Adrenal gland (tissue), 12 donors: ENCODE measurements around the gene GPC6. TPM values are rescaled to one million over a fixed set of nuclear protein-coding genes. Genes with fewer than 3 reads are reported as not detected.

Source experiments
- DNase-seq, 7 donors: peaks; one replicate each; pipeline ENCODE4 v3.0.0-alpha.2; 2019 to 2020
- H3K27ac ChIP-seq, 5 donors: fragments of 200-600 bp; sonication (generic) in 4 of 5; 1 replicate in 3 of 5; 2 replicates in 2 of 5; pipeline versions ENCODE4 v1.5.1 to v1.8.0; 2016 to 2020; ENCODE audit warnings: mild to moderate bottlenecking in 1 of 5
- H3K27me3 ChIP-seq: fragments of 200-600 bp; 2 replicates; pipeline ENCODE4 v1.8.0; 2021
- H3K36me3 ChIP-seq, 2 donors: fragments of 200-600 bp; replicated peaks in 1 of 2; 1 replicate in 1 of 2; 2 replicates in 1 of 2; pipeline versions ENCODE4 v1.5.1 to v1.8.0; 2018 to 2022
- H3K4me1 ChIP-seq, 2 donors: fragments of 200-600 bp; replicated peaks in 1 of 2; 1 replicate in 1 of 2; 2 replicates in 1 of 2; pipeline versions ENCODE4 v1.5.1 to v1.8.0; 2018 to 2021
- H3K4me3 ChIP-seq, 4 donors: fragments of 200-600 bp; sonication (generic) in 3 of 4; one replicate each; pipeline ENCODE4 v1.5.1; 2016 to 2018
- H3K9me3 ChIP-seq, 3 donors: fragments of 200-600 bp; sonication (generic) in 1 of 3; replicated peaks in 1 of 3; 1 replicate in 2 of 3; 2 replicates in 1 of 3; pipeline versions ENCODE4 v1.5.1 to v1.8.0; 2016 to 2021
- POLR2A ChIP-seq, 2 donors: fragments of 450-650 bp; IDR thresholded peaks; one replicate each; pipeline ENCODE4 v1.6.1; 2017; ENCODE audit warnings: antibody characterized with exemption in 2 of 2, mild to moderate bottlenecking in 2 of 2, moderate library complexity in 1 of 2
- WGBS, 4 donors: extraction: QIAGEN DNeasy Blood & Tissue Kit in 2 of 4; methylation state at CpG; one replicate each; pipeline versions ENCODE4 v1.1.5 to v1.1.7; 2013 to 2017; 5-methylcytosine and 5-hydroxymethylcytosine counted together
- intact Hi-C, 2 donors: fragments of 100-400 bp; cut with DNase I; formaldehyde crosslinking; loops; one replicate each; pipeline versions ENCODE4 v1.14.1 to v1.15.0; 2022 to 2023
- polyA plus RNA-seq, 3 donors: library from polyadenylated mRNA; stranded (reverse); fragments of 200-250 nt in 2 of 3; fragments of 350-450 nt in 1 of 3; fragmentation: Illumina TruSeq in 1 of 3; extraction: RNeasy Lipid Tissue Mini Kit (QIAGEN cat#74804) in 1 of 3; gene quantifications; one replicate each; pipeline ENCODE4 v1.2.3, GENCODE V29; 2013 to 2014
- total RNA-seq, 9 donors: library from RNA; depleted of rRNA in 4 of 9; stranded (reverse); fragments of >200 nt in 4 of 9; fragments of 120-200 nt in 1 of 9; fragmentation: NEBNext Ultra II Directional in 1 of 9; extraction: Animal tissue kit (Norgen Biotek cat#: 25700) in 1 of 9; gene quantifications; one replicate each; pipeline versions ENCODE4 v1.1.0 to v1.2.4, GENCODE V29; 2013 to 2023
- TF ChIP-seq, protein P1 (sequence below), 6 experiments: fragments of 450-650 bp in 4 of 6; fragments of 200-600 bp in 2 of 6; sonication (generic) in 1 of 6; IDR thresholded peaks; 1 replicate in 5 of 6; 2 replicates in 1 of 6; pipeline versions ENCODE4 v1.5.1 to v1.8.0; 2016 to 2021; ENCODE audit warnings: antibody characterized with exemption in 6 of 6, mild to moderate bottlenecking in 2 of 6, moderate library complexity in 1 of 6
- donor health status: healthy with polysubstance abuse.
- donor health status: Bipolar disorder and iron deficiency.
- donor health status: DM: yes; HTN: yes; CAD: no.
- donor health status: DM: no; HTN: no; CAD: no.
- donor health status: DM: no; HTN: no; CAD: no.
- donor health status: DM: yes; HTN: yes; CAD: no.

The GPC6 gene
- total and polyA plus RNA-seq, 12 donors: 0.37 to 62.3 (median 2.5) TPM

DNA sequence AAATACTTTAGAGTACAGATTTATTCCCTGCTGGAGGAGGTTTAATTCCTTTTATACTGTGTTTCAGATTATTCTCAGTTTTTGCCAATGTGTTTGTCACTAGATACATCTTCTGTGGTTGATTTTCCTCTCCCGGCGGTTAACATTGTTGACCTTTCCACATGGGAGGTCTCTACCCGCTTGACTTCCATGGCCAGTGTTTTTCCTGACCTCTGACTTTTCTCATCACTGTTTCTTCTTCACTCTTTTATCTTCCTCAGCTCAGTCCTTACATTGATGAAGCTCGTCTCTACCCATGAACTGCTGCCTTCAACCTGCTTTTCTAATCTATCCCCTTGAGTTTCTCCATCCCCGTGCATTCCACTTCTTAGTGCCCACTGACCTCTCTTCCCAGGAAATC is 517.4 kb downstream of the GPC6 start:
- intact Hi-C loops: no loop called here
- Histone ChIP-seq H3K9me3 (no peaks in the 10 kb centered on the region), H3K4me3 (no peak overlapping the region), H3K4me1 (no peaks in the 10 kb centered on the region), H3K36me3 (no peaks in the 10 kb centered on the region), H3K27ac (no peak overlapping the region), H3K27me3 (no peaks in the 10 kb centered on the region)
- 68 to 89% (median 85%) methylated on average over 5 of the region's 5 CpGs for WGBS, 4 donors
- no peak for DNase-seq
- TF ChIP-seq, protein P1, sequence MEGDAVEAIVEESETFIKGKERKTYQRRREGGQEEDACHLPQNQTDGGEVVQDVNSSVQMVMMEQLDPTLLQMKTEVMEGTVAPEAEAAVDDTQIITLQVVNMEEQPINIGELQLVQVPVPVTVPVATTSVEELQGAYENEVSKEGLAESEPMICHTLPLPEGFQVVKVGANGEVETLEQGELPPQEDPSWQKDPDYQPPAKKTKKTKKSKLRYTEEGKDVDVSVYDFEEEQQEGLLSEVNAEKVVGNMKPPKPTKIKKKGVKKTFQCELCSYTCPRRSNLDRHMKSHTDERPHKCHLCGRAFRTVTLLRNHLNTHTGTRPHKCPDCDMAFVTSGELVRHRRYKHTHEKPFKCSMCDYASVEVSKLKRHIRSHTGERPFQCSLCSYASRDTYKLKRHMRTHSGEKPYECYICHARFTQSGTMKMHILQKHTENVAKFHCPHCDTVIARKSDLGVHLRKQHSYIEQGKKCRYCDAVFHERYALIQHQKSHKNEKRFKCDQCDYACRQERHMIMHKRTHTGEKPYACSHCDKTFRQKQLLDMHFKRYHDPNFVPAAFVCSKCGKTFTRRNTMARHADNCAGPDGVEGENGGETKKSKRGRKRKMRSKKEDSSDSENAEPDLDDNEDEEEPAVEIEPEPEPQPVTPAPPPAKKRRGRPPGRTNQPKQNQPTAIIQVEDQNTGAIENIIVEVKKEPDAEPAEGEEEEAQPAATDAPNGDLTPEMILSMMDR (IDR thresholded peaks at IDR 0.05): no peak

DNA sequence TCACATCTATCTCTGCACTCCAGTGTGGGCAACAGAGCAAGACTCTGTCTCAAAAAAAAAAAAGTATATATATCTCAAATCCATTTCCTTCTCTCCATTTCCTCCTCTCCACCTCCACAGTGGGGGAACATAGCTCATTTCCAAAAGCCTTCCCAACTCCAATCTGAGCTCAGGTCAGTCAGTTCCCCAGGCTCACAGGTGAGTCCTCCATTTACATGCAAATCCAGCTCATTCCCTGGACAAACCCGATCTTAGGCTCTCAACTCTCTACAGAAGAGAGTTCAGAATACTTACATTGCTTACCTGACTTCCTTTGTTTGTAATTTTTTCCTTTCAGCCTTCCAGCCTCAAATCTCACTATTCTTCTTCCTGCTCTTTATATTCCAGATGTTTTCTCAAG is 518.3 kb downstream of the GPC6 start:
- H3K4me1 ChIP-seq: no peaks in the 10 kb centered on the region
- TF ChIP-seq, protein P1 (IDR thresholded peaks at IDR 0.05): no peak
- no peak for TF ChIP-seq POLR2A (IDR thresholded peaks at IDR 0.05)
- intact Hi-C loops: no loop called here
- WGBS, 4 donors: 73 to 86% (median 82%) methylated on average over 1 of the region's 1 CpG
- no peaks in the 10 kb centered on the region for H3K27me3 ChIP-seq
- no peak overlapping the region for H3K4me3 ChIP-seq
- H3K27ac ChIP-seq: no peak overlapping the region
- DNase-seq: no peak
- H3K9me3 ChIP-seq: no peaks in the 10 kb centered on the region
- no peaks in the 10 kb centered on the region for H3K36me3 ChIP-seq

DNA sequence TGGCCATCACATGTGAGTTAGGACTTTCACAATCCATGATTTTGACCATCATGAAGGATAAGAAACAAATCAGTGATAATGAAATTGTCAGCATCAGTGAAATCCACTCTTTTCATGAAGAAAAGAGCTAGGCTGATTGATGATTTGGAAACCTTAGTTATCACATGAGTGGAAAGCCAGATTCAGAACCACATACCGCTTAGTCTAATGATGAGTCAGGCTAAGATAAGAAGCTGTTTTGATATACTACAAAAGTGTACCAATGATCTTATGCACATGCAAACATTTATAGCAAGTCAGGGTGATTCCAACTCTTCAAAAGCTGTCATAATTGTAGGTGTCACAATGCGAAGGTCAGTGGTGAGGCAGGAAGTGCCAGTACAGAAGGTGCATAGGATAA is 519.3 kb downstream of the GPC6 start:
- Histone ChIP-seq H3K4me1 (no peaks in the 10 kb centered on the region), H3K27me3 (no peaks in the 10 kb centered on the region), H3K9me3 (no peaks in the 10 kb centered on the region), H3K4me3 (no peak overlapping the region), H3K27ac (no peak overlapping the region), H3K36me3 (no peaks in the 10 kb centered on the region)
- WGBS, 4 donors: 61 to 87% (median 67%) methylated on average over 2 of the region's 2 CpGs
- intact Hi-C loops: no loop called here
- no peak for TF ChIP-seq POLR2A (IDR thresholded peaks at IDR 0.05)
- TF ChIP-seq, protein P1 (IDR thresholded peaks at IDR 0.05): no peak
- no peak for DNase-seq

DNA sequence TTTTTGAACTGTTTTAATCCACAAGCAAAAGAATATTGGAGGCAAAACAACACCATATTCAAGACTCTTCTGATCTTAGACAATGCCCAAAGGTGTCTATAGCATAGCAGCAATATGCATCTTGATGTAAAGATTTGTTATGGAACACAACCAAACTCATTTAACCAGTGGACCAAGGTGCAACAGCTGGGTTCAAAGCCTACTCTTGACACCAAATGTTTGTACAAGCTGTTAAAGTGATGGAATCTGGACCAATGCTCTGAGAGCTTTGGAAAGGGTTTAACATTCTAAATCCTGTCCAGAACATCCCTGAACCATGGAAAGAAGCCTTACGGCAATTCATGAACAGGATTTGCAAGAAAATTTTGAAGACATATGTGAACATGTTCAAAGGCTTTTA is 520.0 kb downstream of the GPC6 start:
- no peaks in the 10 kb centered on the region for H3K27me3 ChIP-seq
- intact Hi-C loops: no loop called here
- no peak overlapping the region for H3K4me3 ChIP-seq
- H3K9me3 ChIP-seq: no peaks in the 10 kb centered on the region
- TF ChIP-seq, protein P1 (IDR thresholded peaks at IDR 0.05): no peak
- TF ChIP-seq POLR2A (IDR thresholded peaks at IDR 0.05): no peak
- H3K27ac ChIP-seq: no peak overlapping the region
- H3K4me1 ChIP-seq: no peaks in the 10 kb centered on the region
- no peaks in the 10 kb centered on the region for H3K36me3 ChIP-seq
- DNase-seq: no peak
- 86 to 95% (median 92%) methylated on average over 1 of the region's 1 CpG for WGBS, 4 donors
